8988T (cell line): ENCODE results near the gene AGAP1.

Experiments used
- DNase-seq: peaks from one replicate; pipeline ENCODE4 v3.0.0; 2011

Gene AGAP1

GRCh38 chr2:235612181-235612950 is 118.5 kb downstream of the AGAP1 start:
- DNase-seq, result no peak

GRCh38 chr2:235613649-235614048 is 119.8 kb downstream of the AGAP1 start:
- no peak for DNase-seq

GRCh38 chr2:235614176-235614860 is 120.5 kb downstream of the AGAP1 start:
- no peak for DNase-seq

DNA sequence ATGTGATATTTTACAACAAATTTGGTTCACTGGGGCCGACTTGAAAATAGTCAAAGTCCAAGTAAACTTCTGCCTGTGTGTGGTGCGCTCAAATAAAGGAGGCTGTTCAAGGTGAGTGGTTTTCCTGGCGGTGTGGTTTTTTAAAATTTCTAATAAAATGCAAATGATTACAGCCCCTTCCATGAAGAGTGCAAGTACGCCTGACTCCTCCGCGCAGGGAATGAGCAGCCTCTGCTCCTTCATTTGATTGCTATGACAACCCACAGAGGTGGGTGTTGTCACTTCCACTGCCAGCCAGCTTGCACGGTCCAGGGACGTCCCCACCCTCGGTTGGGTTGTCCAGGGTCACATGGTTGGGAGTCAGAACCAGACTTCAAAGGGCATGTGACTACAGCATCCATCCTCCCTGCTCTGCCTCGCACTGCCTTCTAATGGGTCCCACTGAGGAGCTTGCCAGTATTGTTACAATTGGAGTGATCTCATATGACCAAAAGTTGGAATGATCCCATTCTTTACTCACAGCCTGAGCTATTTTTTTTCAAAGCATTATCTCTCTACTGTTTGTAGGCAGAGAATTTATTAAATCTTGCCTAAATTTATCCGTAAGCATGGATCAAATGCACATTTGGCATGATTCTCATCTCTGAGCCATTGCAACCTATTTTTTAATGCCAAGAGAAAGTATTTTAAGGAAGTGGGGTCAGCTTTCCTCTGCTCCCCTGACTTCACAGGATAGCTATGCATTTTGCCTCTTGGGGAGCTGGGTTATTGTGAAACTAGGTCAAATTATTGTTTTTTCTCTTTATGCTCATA is 121.3 kb downstream of the AGAP1 start:
- no peak for DNase-seq

DNA sequence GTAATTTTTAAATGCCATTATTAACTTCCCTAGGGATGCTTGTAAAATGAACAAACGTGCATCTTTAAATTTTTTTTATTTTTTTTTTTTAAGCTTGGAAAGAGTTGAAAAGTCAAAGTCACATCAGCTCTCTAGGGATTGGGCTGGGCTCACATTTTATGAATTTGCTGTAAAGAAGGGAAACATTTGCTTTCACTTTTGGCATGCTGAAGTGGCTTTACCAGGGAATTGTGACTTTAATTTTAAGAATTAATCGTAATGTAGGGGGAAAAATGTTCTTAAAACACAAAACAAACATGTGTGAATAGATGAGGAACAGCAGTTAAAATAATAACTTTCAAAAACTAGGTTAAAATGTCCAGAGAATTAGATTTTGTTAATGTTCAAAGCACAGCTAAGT is 123.0 kb downstream of the AGAP1 start:
- no peak for DNase-seq

DNA sequence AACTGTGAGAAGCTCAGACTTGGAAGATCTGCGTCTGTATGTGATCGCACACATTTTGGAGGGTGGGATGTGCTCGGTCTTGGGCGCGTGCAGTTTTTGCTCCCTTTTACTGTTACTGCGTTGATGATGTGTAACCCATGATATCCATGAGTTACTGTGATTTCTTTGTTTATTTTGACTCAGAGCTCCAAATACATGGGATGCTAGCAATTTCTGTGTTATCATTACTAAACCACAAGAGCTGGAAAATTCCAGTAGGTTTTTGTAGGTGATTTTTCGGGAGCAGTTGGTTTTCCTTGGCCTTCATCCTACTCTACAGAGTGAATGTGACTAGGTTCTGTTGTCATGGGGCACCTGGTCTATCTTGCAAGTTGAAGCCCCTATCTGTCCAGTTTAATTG is 124.2 kb downstream of the AGAP1 start:
- DNase-seq, result no peak

GRCh38 chr2:235619544-235619943 is 125.7 kb downstream of the AGAP1 start:
- DNase-seq, result no peak

- no peak for DNase-seq
These were observed 127.9 kb downstream of the AGAP1 start for GRCh38 chr2:235621736-235622135.

GRCh38 chr2:235623111-235623510 is 129.3 kb downstream of the AGAP1 start:
- no peak for DNase-seq

GRCh38 chr2:235623752-235624151 is 129.9 kb downstream of the AGAP1 start:
- DNase-seq, result no peak

- no peak for DNase-seq
These were observed 132.8 kb downstream of the AGAP1 start for GRCh38 chr2:235626658-235627057.

DNA sequence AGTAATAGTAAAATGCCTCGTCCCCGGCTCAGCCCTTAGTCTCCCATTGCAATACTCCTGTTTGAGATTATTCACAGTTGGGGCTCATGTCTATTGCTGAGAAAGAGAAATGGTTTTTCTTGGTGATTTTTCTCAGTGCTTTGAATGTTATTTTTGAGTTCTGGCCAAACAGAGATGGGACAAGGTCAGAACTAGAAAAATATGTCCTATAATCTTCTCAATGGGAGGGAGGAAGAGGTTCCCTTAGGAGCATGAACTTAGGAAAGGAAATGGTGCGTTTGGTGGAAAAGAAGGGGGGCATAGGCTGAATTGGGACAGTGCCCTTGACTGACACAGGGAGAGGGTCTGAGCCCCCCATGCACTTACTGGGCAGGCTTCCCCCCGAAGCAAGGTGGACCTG is 133.8 kb downstream of the AGAP1 start:
- no peak for DNase-seq

GRCh38 chr2:235630718-235631296 is 137.0 kb downstream of the AGAP1 start:
- no peak for DNase-seq

- no peak for DNase-seq
These were observed 140.8 kb downstream of the AGAP1 start for GRCh38 chr2:235634435-235635158.

DNA sequence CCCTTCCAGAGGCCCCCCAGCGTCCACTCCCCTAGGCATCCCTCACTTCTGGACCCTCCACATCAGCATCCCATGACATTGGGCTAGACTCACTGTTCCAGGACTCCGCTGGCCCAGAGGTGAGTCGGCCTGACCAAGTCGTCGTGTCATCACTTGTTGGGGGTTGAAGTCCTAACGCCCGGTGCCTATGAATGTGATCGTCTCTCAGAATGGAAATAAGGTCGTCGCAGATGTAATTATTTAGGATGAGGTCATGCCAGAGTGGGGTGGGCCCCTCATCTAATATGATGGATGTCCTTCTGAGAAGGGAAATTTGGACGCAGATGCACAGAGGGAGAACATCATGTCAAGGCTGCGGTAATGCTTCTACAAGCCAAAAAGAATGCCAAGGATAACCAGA is 142.7 kb downstream of the AGAP1 start:
- no peak for DNase-seq

GRCh38 chr2:235637896-235638295 is 144.1 kb downstream of the AGAP1 start:
- no peak for DNase-seq

DNA sequence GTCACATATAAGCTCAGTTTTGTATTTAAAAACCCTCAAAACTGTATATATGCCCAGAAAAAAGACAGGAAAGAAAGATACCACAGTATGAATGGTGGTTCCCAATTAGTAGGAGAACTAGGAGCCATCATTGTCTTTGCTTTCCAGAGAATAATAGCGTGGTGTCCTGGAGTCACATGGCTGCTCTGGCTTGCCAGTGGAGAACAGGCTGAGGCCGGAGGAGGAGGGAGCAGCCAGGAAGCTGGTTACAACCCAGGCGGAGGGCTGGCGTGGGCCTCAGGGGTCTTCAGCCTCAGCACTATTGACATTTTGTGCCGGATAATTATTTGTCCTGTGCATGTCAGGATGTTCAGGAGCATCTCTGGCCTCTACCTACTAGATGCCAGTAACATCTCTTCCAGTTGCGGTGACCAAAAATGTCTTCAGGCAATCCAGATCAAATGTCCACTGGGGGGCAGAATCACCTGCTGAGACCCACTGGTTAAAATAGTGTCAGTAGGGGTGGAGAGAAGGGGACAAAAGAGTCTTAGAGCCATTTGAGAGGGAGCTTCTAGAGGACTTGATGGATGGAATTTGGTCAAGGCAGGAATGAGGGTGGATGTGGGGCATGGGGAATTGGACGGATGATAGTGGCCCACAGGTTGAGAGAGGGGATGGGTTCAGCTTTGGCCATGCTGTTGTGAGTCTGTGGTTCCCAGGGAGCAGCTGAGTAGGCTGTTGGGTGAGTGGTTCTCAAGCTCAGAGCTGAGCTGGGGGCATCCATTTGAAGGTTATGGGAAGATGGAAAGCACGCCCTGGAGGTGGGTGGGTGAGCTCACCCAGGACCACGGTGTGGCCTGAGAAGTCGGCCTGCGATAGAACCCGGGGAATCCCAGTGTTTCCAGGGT is 144.9 kb downstream of the AGAP1 start:
- DNase-seq, result no peak

DNA sequence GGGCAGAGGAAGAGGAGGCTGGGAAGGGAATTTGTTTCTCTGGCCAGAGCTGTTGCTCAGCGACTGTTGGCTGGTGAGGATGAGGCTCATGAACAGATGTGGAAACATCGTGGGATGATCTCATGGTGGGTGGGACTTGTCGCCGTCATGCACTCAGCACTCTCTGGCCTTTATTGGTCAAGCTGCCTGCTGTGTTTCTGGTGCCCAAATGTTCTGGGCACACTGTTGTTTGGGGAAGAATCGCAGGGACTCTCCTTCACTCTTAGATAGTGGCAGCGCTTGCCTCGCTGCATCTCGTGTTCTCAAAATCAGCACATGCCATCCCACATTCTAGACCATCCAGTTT is 145.6 kb downstream of the AGAP1 start:
- DNase-seq, result no peak

DNA sequence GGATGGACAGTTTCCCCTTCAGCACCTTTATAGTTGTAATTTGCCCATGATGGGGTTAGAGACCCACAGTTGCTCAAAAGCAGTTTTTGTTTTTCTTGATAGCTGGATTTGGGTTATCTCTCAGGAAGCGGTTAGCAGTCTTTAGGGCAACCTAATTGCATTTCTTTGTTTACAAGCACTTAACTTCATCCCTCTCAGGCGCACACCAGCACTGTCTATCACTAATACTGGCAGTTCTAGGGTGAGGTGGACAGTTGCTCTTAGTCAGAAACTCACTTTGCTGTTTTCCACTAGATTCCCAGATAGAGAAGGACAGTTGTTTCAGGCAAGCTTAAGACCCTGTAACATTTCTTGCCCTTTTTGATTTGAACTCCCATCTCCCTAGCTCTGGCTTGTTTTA is 146.0 kb downstream of the AGAP1 start:
- no peak for DNase-seq

DNA sequence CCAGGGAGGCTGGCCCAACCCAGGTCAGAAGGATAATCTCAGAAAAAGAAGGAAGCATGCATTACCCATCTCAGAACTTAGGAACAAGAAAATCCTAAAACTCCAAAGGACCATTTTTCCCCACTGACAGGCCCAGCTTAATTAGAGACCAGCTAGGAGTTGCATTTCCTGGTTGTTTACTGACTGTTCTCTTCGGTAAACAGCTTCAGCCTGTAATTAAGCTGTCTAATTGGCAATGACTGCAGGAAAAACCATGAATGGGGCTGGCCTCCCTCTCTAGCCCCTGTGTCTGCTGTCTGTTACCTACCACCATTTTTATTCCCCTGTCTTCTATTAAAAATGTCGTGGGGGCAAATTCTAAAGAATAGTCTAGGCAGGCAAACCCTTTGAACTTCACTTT is 146.5 kb downstream of the AGAP1 start:
- DNase-seq, result no peak

- no peak for DNase-seq
These were observed 147.3 kb downstream of the AGAP1 start for GRCh38 chr2:235640926-235641723.
